Activated T-cell treated with anti-CD3 and anti-CD28 coated beads, Interleukin-2, amount 50 U/mL, for 4 hours (primary cell): ENCODE measurements around the gene SDK2. TPM values are rescaled to one million over a fixed set of nuclear protein-coding genes. Genes with fewer than 3 reads are reported as not detected.

Source experiments
- ATAC-seq, 2 donors: fragments of 200-7000 bp; cut with Tn5 transposase; one replicate each; pipeline ENCODE4 v1.10.0; 2021
- DNase-seq: peaks from one replicate; pipeline ENCODE4 v3.0.0-alpha.2; 2020
- H3K27me3 Mint-ChIP-seq: one replicate; pipeline ENCODE4 v1.8.0; 2021; ENCODE audit warnings: low read depth, mixed read lengths
- H3K36me3 Mint-ChIP-seq: one replicate; pipeline ENCODE4 v1.8.0; 2022; ENCODE audit warnings: mixed read lengths; ENCODE audit not compliant: insufficient read depth
- H3K4me1 Mint-ChIP-seq: one replicate; pipeline ENCODE4 v1.8.0; 2021; ENCODE audit warnings: low read depth, mixed read lengths
- H3K4me3 Mint-ChIP-seq: one replicate; pipeline ENCODE4 v1.8.0; 2021; ENCODE audit warnings: mild to moderate bottlenecking, moderate library complexity, mixed read lengths
- H3K9me3 Mint-ChIP-seq: one replicate; pipeline ENCODE4 v1.8.0; 2021; ENCODE audit warnings: mixed read lengths
- total RNA-seq, 3 donors: library from RNA; stranded (reverse); gene quantifications; one replicate each; pipeline ENCODE4 v1.2.1, GENCODE V29; 2021

The SDK2 gene
- total RNA-seq, 3 donors from 2014 or later = 0.08 to 0.20 (median 0.08) TPM

GRCh38 chr17:73289549-73290254 lies 354.5 kb downstream of the SDK2 start:
- Mint-ChIP-seq H3K4me1 (peaks cover 13% of the 10 kb centered on the region), H3K36me3 (no peaks in the 10 kb centered on the region), H3K4me3 (no peak overlapping the region), H3K27me3 (peaks cover 2% of the 10 kb centered on the region), H3K9me3 (no peaks in the 10 kb centered on the region)
- DNase-seq = no peak
- no peak for ATAC-seq

DNA sequence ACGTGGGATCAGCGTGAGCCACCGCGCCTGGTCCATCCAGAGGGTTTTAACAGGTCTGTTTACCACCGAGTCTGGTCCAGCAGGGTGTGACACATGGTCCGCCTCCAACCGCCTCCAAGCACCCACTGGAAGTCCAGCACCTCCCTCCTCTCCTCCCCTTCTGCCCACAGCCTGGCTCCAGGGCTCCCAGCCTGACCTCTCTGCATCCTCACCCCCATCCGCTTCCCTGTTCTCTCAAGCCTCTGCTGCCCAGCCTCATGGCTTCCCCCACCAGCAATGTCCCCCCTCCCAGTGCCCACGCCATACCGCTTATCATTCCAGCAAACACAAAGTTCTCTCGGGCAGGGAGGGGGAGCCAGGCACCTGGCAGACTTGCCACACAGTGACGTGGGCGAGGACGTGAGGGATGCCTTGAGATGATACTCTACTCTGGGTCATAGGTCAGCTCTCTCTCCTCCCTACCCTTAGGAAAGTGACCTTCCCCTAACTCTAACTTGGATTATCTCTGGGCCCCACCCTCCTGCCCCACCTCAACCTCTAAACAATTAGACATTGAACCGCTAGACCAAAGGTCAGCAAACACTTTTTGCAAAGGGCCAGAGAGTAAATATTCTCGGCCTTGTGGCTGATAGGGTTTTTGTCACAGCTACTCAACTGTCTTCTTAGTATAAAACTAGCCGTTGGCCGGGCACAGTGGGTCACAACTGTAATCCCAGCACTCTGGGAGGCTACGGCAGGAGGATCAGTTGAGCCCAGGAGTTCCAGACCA lies 355.5 kb downstream of the SDK2 start:
- Mint-ChIP-seq H3K27me3 (peaks cover 2% of the 10 kb centered on the region), H3K4me1 (peaks cover 13% of the 10 kb centered on the region), H3K9me3 (no peaks in the 10 kb centered on the region), H3K4me3 (no peak overlapping the region), H3K36me3 (no peaks in the 10 kb centered on the region)
- ATAC-seq = no peak
- DNase-seq = no peak

DNA sequence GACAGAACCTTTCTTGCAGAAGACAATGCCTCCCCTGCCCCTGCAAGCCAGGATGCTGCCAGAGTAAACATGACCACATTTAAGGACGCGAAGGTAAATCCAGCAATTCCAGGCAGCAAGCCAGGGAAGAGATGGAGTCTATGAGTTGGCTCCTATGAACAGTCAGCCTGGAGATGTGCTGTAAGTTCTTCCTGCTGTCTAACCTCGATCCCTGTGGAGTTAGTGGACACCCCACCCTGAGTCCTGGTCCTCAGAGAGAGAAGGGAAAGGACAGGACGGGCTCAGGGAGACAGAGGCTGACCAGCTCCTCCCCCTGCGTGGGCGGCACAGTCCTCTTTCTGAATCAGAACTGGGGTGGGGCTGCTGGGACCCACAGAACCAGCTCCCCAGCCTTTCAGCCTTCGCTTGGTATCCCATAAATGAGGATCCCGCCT lies 357.4 kb downstream of the SDK2 start:
- no peak for DNase-seq
- Mint-ChIP-seq H3K9me3 (no peaks in the 10 kb centered on the region), H3K4me1 (peaks cover 13% of the 10 kb centered on the region), H3K36me3 (no peaks in the 10 kb centered on the region), H3K4me3 (no peak overlapping the region), H3K27me3 (peaks cover 2% of the 10 kb centered on the region)
- no peak for ATAC-seq

GRCh38 chr17:73285916-73286862 lies 358.1 kb downstream of the SDK2 start:
- Mint-ChIP-seq H3K4me3 (no peak overlapping the region), H3K4me1 (peaks cover 10% of the 10 kb centered on the region), H3K36me3 (no peaks in the 10 kb centered on the region), H3K27me3 (peaks cover 2% of the 10 kb centered on the region), H3K9me3 (no peaks in the 10 kb centered on the region)
- ATAC-seq = no peak
- DNase-seq = no peak

GRCh38 chr17:73285603-73285908 lies 358.7 kb downstream of the SDK2 start:
- ATAC-seq = no peak

GRCh38 chr17:73284906-73285602 lies 359.2 kb downstream of the SDK2 start:
- no peak overlapping the region for H3K4me3 Mint-ChIP-seq
- no peaks in the 10 kb centered on the region for H3K36me3 Mint-ChIP-seq
- DNase-seq = no peak
- H3K9me3 Mint-ChIP-seq = no peaks in the 10 kb centered on the region
- peaks cover under 1% of the 10 kb centered on the region for H3K4me1 Mint-ChIP-seq
- H3K27me3 Mint-ChIP-seq = peaks cover 2% of the 10 kb centered on the region
- ATAC-seq = no peak

More at GRCh38 chr17:73285603-73285908, 358.7 kb downstream of the SDK2 start:
- Mint-ChIP-seq H3K4me3 (no peak overlapping the region), H3K4me1 (peaks cover 5% of the 10 kb centered on the region), H3K9me3 (no peaks in the 10 kb centered on the region), H3K27me3 (peaks cover 2% of the 10 kb centered on the region), H3K36me3 (no peaks in the 10 kb centered on the region)
- DNase-seq = no peak
